Pancreas (tissue), 10 donors: ENCODE measurements around the gene MYCBPAP. TPM values are rescaled to one million over a fixed set of nuclear protein-coding genes. Genes with fewer than 3 reads are reported as not detected.
A peak's percentile ranks its signal among the peaks of the same experiment; 100 is the strongest.

Source experiments
- ATAC-seq, 4 donors: fragments of 200-7000 bp; cut with Tn5 transposase; one replicate each; pipeline versions ENCODE4 v1.8.0 to v1.9.1; 2020; ENCODE audit warnings: mild to moderate bottlenecking in 4 of 4, moderate library complexity in 4 of 4
- DNase-seq, 6 donors: peaks; one replicate each; pipeline ENCODE4 v3.0.0-alpha.2; 2020
- FAIRE-seq: peaks from 2 replicates; lab custom pipeline; 2012; peaks lifted over from hg19 to GRCh38; lab: Jason Lieb, UNC
- H3K27ac ChIP-seq, 4 donors: fragments of 200-600 bp; sonication (generic); 1 replicate in 3 of 4; 2 replicates in 1 of 4; pipeline versions ENCODE4 v1.5.0 to v1.8.0; 2020
- H3K27me3 ChIP-seq, 4 donors: fragments of 200-600 bp; one replicate each; pipeline ENCODE4 v1.8.0; 2021
- H3K36me3 ChIP-seq, 3 donors: fragments of 200-600 bp; sonication (generic) in 1 of 3; one replicate each; pipeline versions ENCODE4 v1.5.0 to v1.8.0; 2020 to 2021
- H3K4me1 ChIP-seq, 3 donors: fragments of 200-600 bp; one replicate each; pipeline ENCODE4 v1.8.0; 2021
- H3K4me3 ChIP-seq, 4 donors: fragments of 200-600 bp; sonication (generic) in 2 of 4; one replicate each; pipeline versions ENCODE4 v1.5.0 to v1.8.0; 2020 to 2021
- H3K9me3 ChIP-seq, 4 donors: fragments of 200-600 bp; one replicate each; pipeline ENCODE4 v1.8.0; 2021
- WGBS, 2 donors: extraction: QIAGEN DNeasy Blood & Tissue Kit; methylation state at CpG; one replicate each; pipeline ENCODE4 v1.1.7; 2013; 5-methylcytosine and 5-hydroxymethylcytosine counted together
- intact Hi-C, 3 donors: fragments of 100-400 bp; cut with DNase I; formaldehyde crosslinking; loops; one replicate each; pipeline versions ENCODE4 v1.11.1 to v1.14.2; 2022
- polyA plus RNA-seq, 2 donors: library from polyadenylated mRNA; stranded (reverse); fragments of 200-250 nt; gene quantifications; one replicate each; pipeline ENCODE4 v1.2.3, GENCODE V29; 2013
- total RNA-seq, 6 donors: library from RNA; stranded (reverse); fragmentation: NEBNext Ultra II Directional in 4 of 6; extraction: Animal tissue kit (Norgen Biotek cat#: 25700) in 4 of 6; gene quantifications; one replicate each; pipeline versions ENCODE4 v1.2.1 to v1.2.4, GENCODE V29; 2021 to 2023
- TF ChIP-seq, protein P1 (sequence below), 4 donors: fragments of 200-600 bp; sonication (generic) in 3 of 4; IDR thresholded peaks; one replicate each; pipeline versions ENCODE4 v1.5.0 to v1.8.0; 2021; ENCODE audit warnings: antibody characterized with exemption in 4 of 4
- donor health status: healthy with polysubstance abuse.
- donor health status: DM: no; HTN: no; CAD: no; lungs with moderate emphysema.
- donor health status: DM: no; HTN: no; CAD: no.
- donor health status: control.
- donor health status: control.
- donor health status: Bipolar disorder and iron deficiency.
- donor health status: DM: yes; HTN: yes; CAD: no.
- donor health status: DM: no; HTN: no; CAD: no.
- donor health status: DM: no; HTN: no; CAD: no.
- donor health status: DM: yes; HTN: yes; CAD: no.

MYCBPAP gene
- total and polyA plus RNA-seq, 8 donors = 0.43 to 1.7 (median 1.0) TPM

GRCh38 chr17:50558941-50559614, 50.8 kb downstream of the MYCBPAP start:
- peaks cover 9 to 24% (median 21%) of the 10 kb centered on the region in 3 donors for H3K4me1 ChIP-seq
- no peaks in the 10 kb centered on the region for H3K9me3 ChIP-seq
- DNase-seq (peak in 1 of 6 donors; percentile 71), ATAC-seq (no peak), FAIRE-seq (no peak)
- no peak overlapping the region for H3K27ac ChIP-seq
- WGBS, 2 donors = 5 to 6% methylated on average over 53 to 55 of the region's 55 CpGs
- H3K36me3 ChIP-seq = peaks cover 0 to 6% (median 0%) of the 10 kb centered on the region in 3 donors
- intact Hi-C loops = no loop called here
- peaks cover 0 to 12% (median 2%) of the 10 kb centered on the region in 4 donors for H3K27me3 ChIP-seq
- TF ChIP-seq, protein P1, sequence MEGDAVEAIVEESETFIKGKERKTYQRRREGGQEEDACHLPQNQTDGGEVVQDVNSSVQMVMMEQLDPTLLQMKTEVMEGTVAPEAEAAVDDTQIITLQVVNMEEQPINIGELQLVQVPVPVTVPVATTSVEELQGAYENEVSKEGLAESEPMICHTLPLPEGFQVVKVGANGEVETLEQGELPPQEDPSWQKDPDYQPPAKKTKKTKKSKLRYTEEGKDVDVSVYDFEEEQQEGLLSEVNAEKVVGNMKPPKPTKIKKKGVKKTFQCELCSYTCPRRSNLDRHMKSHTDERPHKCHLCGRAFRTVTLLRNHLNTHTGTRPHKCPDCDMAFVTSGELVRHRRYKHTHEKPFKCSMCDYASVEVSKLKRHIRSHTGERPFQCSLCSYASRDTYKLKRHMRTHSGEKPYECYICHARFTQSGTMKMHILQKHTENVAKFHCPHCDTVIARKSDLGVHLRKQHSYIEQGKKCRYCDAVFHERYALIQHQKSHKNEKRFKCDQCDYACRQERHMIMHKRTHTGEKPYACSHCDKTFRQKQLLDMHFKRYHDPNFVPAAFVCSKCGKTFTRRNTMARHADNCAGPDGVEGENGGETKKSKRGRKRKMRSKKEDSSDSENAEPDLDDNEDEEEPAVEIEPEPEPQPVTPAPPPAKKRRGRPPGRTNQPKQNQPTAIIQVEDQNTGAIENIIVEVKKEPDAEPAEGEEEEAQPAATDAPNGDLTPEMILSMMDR (IDR thresholded peaks at IDR 0.05) = no peak
- H3K4me3 ChIP-seq = peak overlapping the region in 1 of 4 donors; percentile 54

GRCh38 chr17:50559674-50560184, 51.5 kb downstream of the MYCBPAP start:
- 4 to 5% methylated on average over 25 to 27 of the region's 27 CpGs for WGBS, 2 donors

GRCh38 chr17:50560185-50560824, 52.1 kb downstream of the MYCBPAP start, which contains the start of gene CACNA1G:
Gene CACNA1G, plus strand, starts transcription at chr17:50560715. Its CDS starts 745 bp downstream, at chr17:50561460.
- Histone ChIP-seq H3K27me3 (peaks cover 0 to 12% (median 2%) of the 10 kb centered on the region in 4 donors), H3K36me3 (peaks cover 0 to 6% (median 0%) of the 10 kb centered on the region in 3 donors), H3K27ac (no peak within 1 kb of the TSS), H3K4me1 (peaks cover 9 to 24% (median 21%) of the 10 kb centered on the region in 3 donors), H3K4me3 (peak within 1 kb of the TSS; percentile 16 to 54 (median 36)), H3K9me3 (no peaks in the 10 kb centered on the region)
- FAIRE-seq = no peak
- peak; percentile 78 to 93 (median 88) for DNase-seq
- TF ChIP-seq, protein P1 (IDR thresholded peaks at IDR 0.05) = no peak
- peak; percentile 93 to 95 (median 93) for ATAC-seq
- WGBS, 2 donors = 1 to 2% methylated on average over 51 to 56 of the region's 56 CpGs
- intact Hi-C loops = no loop called here

More at GRCh38 chr17:50559674-50560184, 51.5 kb downstream of the MYCBPAP start:
- Histone ChIP-seq H3K27me3 (peaks cover 0 to 12% (median 2%) of the 10 kb centered on the region in 4 donors), H3K27ac (no peak overlapping the region), H3K4me1 (peaks cover 9 to 24% (median 21%) of the 10 kb centered on the region in 3 donors), H3K36me3 (peaks cover 0 to 6% (median 0%) of the 10 kb centered on the region in 3 donors), H3K9me3 (no peaks in the 10 kb centered on the region), H3K4me3 (peak overlapping the region in 3 of 4 donors; percentile 28 to 54 (median 45))
- peak in 2 of 6 donors; percentile 57 to 63 for DNase-seq
- ATAC-seq = peak; percentile 41 to 73 (median 58)
- no peak for FAIRE-seq
- intact Hi-C loops = no loop called here
- TF ChIP-seq, protein P1 (IDR thresholded peaks at IDR 0.05) = no peak

DNA sequence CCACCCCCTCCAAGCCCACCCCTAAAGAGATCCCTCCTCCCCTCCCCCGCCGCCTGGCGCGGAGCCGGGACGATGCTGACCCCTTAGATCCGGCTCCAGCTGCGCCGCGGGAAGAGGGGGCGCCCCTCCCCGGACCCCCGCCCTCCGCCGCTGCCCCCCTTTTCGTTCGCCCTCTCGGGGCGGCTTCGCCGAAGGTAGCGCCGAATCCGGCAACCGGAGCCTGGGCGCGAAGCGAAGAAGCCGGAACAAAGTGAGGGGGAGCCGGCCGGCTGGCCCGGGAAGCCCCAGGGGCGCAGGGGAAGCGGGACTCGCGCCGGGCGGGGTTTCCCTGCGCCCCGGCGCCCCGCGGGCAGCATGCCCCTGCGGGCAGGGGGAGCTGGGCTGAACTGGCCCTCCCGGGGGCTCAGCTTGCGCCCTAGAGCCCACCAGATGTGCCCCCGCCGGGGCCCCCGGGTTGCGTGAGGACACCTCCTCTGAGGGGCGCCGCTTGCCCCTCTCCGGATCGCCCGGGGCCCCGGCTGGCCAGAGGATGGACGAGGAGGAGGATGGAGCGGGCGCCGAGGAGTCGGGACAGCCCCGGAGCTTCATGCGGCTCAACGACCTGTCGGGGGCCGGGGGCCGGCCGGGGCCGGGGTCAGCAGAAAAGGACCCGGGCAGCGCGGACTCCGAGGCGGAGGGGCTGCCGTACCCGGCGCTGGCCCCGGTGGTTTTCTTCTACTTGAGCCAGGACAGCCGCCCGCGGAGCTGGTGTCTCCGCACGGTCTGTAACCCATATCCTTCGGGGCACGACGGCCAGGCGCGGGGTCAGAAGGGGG, 52.9 kb downstream of the MYCBPAP start:
- TF ChIP-seq, protein P1 (IDR thresholded peaks at IDR 0.05) = no peak
- Histone ChIP-seq H3K27ac (no peak overlapping the region), H3K27me3 (peaks cover 0 to 12% (median 2%) of the 10 kb centered on the region in 4 donors), H3K9me3 (no peaks in the 10 kb centered on the region), H3K4me3 (peak overlapping the region; percentile 16 to 54 (median 36)), H3K36me3 (no peaks in the 10 kb centered on the region), H3K4me1 (peaks cover 9 to 24% (median 21%) of the 10 kb centered on the region in 3 donors)
- intact Hi-C loops = no loop called here
- no peak for FAIRE-seq
- 2% methylated on average over 35 to 88 of the region's 88 CpGs for WGBS, 2 donors
- ATAC-seq = peak in 2 of 4 donors; percentile 10 to 14
- peak in 2 of 6 donors; percentile 62 to 84 for DNase-seq
